Uterus (tissue), 2 donors: ENCODE measurements around the gene B3GALT4.

ENCODE experiments used
- POLR2A ChIP-seq, 2 donors: fragments of 450-650 bp; IDR thresholded peaks; one replicate each; pipeline ENCODE4 v1.6.1; 2016; ENCODE audit warnings: antibody characterized with exemption in 2 of 2, mild to moderate bottlenecking in 1 of 2, moderate library complexity in 1 of 2
- TF ChIP-seq, protein P1 (sequence below), 4 experiments: fragments of 200-600 bp in 2 of 4; fragments of 450-650 bp in 2 of 4; sonication (generic) in 2 of 4; IDR thresholded peaks; one replicate each; pipeline ENCODE4 v1.5.1; 2016 to 2019; ENCODE audit warnings: antibody characterized with exemption in 4 of 4, mild to moderate bottlenecking in 2 of 4, moderate library complexity in 1 of 4

GRCh38 chr6:33321227-33321626, 44.3 kb downstream of the B3GALT4 start:
- TF ChIP-seq POLR2A (IDR thresholded peaks at IDR 0.05): no peak
- TF ChIP-seq, protein P1, sequence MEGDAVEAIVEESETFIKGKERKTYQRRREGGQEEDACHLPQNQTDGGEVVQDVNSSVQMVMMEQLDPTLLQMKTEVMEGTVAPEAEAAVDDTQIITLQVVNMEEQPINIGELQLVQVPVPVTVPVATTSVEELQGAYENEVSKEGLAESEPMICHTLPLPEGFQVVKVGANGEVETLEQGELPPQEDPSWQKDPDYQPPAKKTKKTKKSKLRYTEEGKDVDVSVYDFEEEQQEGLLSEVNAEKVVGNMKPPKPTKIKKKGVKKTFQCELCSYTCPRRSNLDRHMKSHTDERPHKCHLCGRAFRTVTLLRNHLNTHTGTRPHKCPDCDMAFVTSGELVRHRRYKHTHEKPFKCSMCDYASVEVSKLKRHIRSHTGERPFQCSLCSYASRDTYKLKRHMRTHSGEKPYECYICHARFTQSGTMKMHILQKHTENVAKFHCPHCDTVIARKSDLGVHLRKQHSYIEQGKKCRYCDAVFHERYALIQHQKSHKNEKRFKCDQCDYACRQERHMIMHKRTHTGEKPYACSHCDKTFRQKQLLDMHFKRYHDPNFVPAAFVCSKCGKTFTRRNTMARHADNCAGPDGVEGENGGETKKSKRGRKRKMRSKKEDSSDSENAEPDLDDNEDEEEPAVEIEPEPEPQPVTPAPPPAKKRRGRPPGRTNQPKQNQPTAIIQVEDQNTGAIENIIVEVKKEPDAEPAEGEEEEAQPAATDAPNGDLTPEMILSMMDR (IDR thresholded peaks at IDR 0.05): no peak
